NB4 (cell line): Measurements from ENCODE around the gene NCK2.

Experiments used
- MYC ChIP-seq: IDR thresholded peaks from 2 replicates; pipeline ENCODE4 v1.6.1; 2011; ENCODE audit warnings: low read depth, low read length
- POLR2A ChIP-seq: IDR thresholded peaks from 2 replicates; pipeline ENCODE4 v1.6.1; 2011; ENCODE audit warnings: mild to moderate bottlenecking; ENCODE audit not compliant: insufficient read length; ENCODE audit errors: extremely low read depth
- TF ChIP-seq, protein P1 (sequence below): IDR thresholded peaks from one replicate; pipeline ENCODE4 v1.5.1; 2012; ENCODE audit warnings: low read depth, low read length

DNA sequence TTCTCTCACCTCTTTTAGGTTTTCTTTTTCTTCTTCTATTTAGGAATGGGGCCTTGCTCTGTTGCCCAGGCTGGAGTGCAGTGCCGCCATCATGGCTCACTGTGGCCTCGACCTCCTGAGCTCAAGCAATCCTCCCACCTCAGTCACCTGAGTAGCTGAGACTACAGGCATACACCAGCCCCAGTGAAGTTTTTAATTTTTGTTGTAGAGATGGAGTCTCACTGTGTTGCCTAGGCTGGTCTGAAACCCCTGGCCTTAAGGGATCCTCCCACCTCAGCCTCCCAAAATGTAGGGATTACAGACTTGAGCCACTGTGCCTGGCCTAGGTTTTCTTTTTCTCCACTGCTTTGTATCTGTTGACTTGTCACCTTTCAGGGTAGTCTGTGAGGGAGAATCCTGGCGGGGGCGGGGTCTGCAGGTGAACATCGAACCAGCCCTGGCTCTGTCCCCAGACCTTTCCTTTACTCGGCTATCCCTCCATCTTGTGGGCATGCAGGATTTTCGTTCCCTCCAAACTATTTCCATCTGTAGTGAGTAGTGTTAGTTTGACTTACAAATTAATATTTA, 21.7 kb downstream of the NCK2 start:
- TF ChIP-seq, protein P1, sequence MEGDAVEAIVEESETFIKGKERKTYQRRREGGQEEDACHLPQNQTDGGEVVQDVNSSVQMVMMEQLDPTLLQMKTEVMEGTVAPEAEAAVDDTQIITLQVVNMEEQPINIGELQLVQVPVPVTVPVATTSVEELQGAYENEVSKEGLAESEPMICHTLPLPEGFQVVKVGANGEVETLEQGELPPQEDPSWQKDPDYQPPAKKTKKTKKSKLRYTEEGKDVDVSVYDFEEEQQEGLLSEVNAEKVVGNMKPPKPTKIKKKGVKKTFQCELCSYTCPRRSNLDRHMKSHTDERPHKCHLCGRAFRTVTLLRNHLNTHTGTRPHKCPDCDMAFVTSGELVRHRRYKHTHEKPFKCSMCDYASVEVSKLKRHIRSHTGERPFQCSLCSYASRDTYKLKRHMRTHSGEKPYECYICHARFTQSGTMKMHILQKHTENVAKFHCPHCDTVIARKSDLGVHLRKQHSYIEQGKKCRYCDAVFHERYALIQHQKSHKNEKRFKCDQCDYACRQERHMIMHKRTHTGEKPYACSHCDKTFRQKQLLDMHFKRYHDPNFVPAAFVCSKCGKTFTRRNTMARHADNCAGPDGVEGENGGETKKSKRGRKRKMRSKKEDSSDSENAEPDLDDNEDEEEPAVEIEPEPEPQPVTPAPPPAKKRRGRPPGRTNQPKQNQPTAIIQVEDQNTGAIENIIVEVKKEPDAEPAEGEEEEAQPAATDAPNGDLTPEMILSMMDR, result no peak
- TF ChIP-seq POLR2A (no peak), MYC (no peak)
